WTC11 (cell line): ENCODE results near the gene XNDC1N.

Experiments
- ATF1 ChIP-seq: sonication (generic); formaldehyde crosslinking; IDR thresholded peaks from 2 replicates; pipeline ENCODE4 v1.8.1; 2023; ENCODE audit warnings: mild to moderate bottlenecking, moderate library complexity, missing genetic modification reagents
- FOXJ3 ChIP-seq: sonication (generic); formaldehyde crosslinking; IDR thresholded peaks from 2 replicates; pipeline ENCODE4 v1.9.0; 2021; ENCODE audit warnings: missing genetic modification reagents, mild to moderate bottlenecking, borderline replicate concordance
- GABPB1 ChIP-seq: sonication (generic); formaldehyde crosslinking; IDR thresholded peaks from 2 replicates; pipeline ENCODE4 v1.8.1; 2023; ENCODE audit warnings: mild to moderate bottlenecking, missing genetic modification reagents
- NFYB ChIP-seq: sonication (generic); formaldehyde crosslinking; conservative IDR thresholded peaks from 2 replicates; pipeline ENCODE4 v1.8.0; 2022; ENCODE audit warnings: low read depth, missing genetic modification reagents
- SP1 ChIP-seq: sonication (generic); formaldehyde crosslinking; conservative IDR thresholded peaks from 2 replicates; pipeline ENCODE4 v1.8.1; 2022; ENCODE audit warnings: missing genetic modification reagents
- ZNF263 ChIP-seq: sonication (generic); formaldehyde crosslinking; IDR thresholded peaks from 2 replicates; pipeline ENCODE4 v1.8.1; 2022; ENCODE audit warnings: low read depth, mild to moderate bottlenecking, moderate library complexity, missing genetic modification reagents
- ZNF423 ChIP-seq: fragments of 250-450 bp; sonication (Bioruptor Pico); IDR thresholded peaks from 2 replicates; pipeline ENCODE4 v2.1.2; 2022; ENCODE audit warnings: mild to moderate bottlenecking, moderate library complexity
- TF ChIP-seq, protein P1 (sequence below): fragments of 200-600 bp; IDR thresholded peaks from 2 replicates; pipeline ENCODE4 v1.8.0; 2022; ENCODE audit warnings: antibody characterized with exemption
- TF ChIP-seq, protein P2 (sequence below): sonication (generic); formaldehyde crosslinking; IDR thresholded peaks from 2 replicates; pipeline ENCODE4 v1.8.0; 2022; ENCODE audit warnings: mild to moderate bottlenecking, missing genetic modification reagents
- TF ChIP-seq, protein P3 (sequence below): sonication (generic); formaldehyde crosslinking; IDR thresholded peaks from 2 replicates; pipeline ENCODE4 v1.8.1; 2022; ENCODE audit warnings: low read depth, mild to moderate bottlenecking, moderate library complexity, missing genetic modification reagents, borderline replicate concordance
- TF ChIP-seq, protein P4 (sequence below): fragments of 250-450 bp; sonication (Bioruptor Pico); IDR thresholded peaks from 2 replicates; pipeline ENCODE4 v1.8.0; 2021; ENCODE audit warnings: mild to moderate bottlenecking
- TF ChIP-seq, protein P5 (sequence below): sonication (generic); formaldehyde crosslinking; IDR thresholded peaks from 2 replicates; pipeline ENCODE4 v1.8.0; 2022; ENCODE audit warnings: mild to moderate bottlenecking, missing genetic modification reagents
- TF ChIP-seq, protein P6 (sequence below): sonication (generic); formaldehyde crosslinking; IDR thresholded peaks from 2 replicates; pipeline ENCODE4 v1.8.1; 2023; ENCODE audit warnings: mild to moderate bottlenecking, missing genetic modification reagents, moderate library complexity
- TF ChIP-seq, protein P7 (sequence below): fragments of 250-450 bp; sonication (Bioruptor Pico); IDR thresholded peaks from 2 replicates; pipeline ENCODE4 v2.1.2; 2022; ENCODE audit warnings: mild to moderate bottlenecking, moderate library complexity

DNA sequence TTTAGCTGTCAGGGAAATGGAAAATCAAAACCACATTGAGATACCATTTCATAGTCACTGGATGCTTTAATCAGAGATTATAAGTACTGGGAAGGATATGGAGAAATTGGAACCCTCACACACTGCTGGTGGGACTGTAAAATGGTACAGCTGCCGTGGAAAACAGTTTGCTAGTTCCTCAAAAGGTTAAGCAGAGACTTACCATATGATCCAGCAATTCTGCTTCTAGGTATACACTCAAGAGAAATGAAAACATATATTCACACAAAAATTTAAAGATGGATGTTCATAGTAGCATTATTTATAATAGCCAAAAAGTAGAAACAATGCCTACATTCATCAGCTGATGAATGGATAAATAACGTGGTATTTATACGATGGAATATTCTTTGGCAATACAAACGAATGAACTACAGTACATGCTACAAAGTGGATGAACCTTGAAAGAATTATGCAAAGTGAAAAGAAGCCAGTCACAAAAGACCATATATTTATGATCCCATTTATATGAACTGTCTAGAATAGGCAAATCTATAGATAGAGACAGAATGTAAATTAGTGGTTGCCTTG lies 23.4 kb upstream of the XNDC1N start:
- TF ChIP-seq, protein P1, sequence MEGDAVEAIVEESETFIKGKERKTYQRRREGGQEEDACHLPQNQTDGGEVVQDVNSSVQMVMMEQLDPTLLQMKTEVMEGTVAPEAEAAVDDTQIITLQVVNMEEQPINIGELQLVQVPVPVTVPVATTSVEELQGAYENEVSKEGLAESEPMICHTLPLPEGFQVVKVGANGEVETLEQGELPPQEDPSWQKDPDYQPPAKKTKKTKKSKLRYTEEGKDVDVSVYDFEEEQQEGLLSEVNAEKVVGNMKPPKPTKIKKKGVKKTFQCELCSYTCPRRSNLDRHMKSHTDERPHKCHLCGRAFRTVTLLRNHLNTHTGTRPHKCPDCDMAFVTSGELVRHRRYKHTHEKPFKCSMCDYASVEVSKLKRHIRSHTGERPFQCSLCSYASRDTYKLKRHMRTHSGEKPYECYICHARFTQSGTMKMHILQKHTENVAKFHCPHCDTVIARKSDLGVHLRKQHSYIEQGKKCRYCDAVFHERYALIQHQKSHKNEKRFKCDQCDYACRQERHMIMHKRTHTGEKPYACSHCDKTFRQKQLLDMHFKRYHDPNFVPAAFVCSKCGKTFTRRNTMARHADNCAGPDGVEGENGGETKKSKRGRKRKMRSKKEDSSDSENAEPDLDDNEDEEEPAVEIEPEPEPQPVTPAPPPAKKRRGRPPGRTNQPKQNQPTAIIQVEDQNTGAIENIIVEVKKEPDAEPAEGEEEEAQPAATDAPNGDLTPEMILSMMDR: no peak
- no peak for TF ChIP-seq ZNF263 (CRISPR knock-in tag)
- TF ChIP-seq, protein P2, sequence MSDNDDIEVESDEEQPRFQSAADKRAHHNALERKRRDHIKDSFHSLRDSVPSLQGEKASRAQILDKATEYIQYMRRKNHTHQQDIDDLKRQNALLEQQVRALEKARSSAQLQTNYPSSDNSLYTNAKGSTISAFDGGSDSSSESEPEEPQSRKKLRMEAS (CRISPR knock-in tag): no peak
- TF ChIP-seq, protein P3, sequence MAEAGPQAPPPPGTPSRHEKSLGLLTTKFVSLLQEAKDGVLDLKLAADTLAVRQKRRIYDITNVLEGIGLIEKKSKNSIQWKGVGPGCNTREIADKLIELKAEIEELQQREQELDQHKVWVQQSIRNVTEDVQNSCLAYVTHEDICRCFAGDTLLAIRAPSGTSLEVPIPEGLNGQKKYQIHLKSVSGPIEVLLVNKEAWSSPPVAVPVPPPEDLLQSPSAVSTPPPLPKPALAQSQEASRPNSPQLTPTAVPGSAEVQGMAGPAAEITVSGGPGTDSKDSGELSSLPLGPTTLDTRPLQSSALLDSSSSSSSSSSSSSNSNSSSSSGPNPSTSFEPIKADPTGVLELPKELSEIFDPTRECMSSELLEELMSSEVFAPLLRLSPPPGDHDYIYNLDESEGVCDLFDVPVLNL (CRISPR knock-in tag): no peak
- TF ChIP-seq, protein P4, sequence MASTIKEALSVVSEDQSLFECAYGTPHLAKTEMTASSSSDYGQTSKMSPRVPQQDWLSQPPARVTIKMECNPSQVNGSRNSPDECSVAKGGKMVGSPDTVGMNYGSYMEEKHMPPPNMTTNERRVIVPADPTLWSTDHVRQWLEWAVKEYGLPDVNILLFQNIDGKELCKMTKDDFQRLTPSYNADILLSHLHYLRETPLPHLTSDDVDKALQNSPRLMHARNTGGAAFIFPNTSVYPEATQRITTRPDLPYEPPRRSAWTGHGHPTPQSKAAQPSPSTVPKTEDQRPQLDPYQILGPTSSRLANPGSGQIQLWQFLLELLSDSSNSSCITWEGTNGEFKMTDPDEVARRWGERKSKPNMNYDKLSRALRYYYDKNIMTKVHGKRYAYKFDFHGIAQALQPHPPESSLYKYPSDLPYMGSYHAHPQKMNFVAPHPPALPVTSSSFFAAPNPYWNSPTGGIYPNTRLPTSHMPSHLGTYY (CRISPR knock-in tag): no peak
- no peak for TF ChIP-seq SP1
- TF ChIP-seq, protein P5, sequence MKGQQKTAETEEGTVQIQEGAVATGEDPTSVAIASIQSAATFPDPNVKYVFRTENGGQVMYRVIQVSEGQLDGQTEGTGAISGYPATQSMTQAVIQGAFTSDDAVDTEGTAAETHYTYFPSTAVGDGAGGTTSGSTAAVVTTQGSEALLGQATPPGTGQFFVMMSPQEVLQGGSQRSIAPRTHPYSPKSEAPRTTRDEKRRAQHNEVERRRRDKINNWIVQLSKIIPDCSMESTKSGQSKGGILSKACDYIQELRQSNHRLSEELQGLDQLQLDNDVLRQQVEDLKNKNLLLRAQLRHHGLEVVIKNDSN: no peak
- TF ChIP-seq, protein P6, sequence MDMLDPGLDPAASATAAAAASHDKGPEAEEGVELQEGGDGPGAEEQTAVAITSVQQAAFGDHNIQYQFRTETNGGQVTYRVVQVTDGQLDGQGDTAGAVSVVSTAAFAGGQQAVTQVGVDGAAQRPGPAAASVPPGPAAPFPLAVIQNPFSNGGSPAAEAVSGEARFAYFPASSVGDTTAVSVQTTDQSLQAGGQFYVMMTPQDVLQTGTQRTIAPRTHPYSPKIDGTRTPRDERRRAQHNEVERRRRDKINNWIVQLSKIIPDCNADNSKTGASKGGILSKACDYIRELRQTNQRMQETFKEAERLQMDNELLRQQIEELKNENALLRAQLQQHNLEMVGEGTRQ: no peak
- TF ChIP-seq ATF1 (CRISPR knock-in tag): no peak
- TF ChIP-seq, protein P7, sequence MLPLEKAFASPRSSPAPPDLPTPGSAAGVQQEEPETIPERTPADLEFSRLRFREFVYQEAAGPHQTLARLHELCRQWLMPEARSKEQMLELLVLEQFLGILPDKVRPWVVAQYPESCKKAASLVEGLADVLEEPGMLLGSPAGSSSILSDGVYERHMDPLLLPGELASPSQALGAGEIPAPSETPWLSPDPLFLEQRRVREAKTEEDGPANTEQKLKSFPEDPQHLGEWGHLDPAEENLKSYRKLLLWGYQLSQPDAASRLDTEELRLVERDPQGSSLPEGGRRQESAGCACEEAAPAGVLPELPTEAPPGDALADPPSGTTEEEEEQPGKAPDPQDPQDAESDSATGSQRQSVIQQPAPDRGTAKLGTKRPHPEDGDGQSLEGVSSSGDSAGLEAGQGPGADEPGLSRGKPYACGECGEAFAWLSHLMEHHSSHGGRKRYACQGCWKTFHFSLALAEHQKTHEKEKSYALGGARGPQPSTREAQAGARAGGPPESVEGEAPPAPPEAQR (CRISPR knock-in tag): no peak
- no peak for TF ChIP-seq FOXJ3 (CRISPR knock-in tag)
- no peak for TF ChIP-seq GABPB1
- no peak for TF ChIP-seq ZNF423
- TF ChIP-seq NFYB (CRISPR knock-in tag): no peak
